Iris pigment epithelial cell (primary cell): ENCODE data around the gene STRIP1.

Experiments
- DNase-seq: peaks from one replicate; pipeline ENCODE4 v3.0.0-alpha.2; 2011; ENCODE audit warnings: low read depth

The STRIP1 gene, protein sequence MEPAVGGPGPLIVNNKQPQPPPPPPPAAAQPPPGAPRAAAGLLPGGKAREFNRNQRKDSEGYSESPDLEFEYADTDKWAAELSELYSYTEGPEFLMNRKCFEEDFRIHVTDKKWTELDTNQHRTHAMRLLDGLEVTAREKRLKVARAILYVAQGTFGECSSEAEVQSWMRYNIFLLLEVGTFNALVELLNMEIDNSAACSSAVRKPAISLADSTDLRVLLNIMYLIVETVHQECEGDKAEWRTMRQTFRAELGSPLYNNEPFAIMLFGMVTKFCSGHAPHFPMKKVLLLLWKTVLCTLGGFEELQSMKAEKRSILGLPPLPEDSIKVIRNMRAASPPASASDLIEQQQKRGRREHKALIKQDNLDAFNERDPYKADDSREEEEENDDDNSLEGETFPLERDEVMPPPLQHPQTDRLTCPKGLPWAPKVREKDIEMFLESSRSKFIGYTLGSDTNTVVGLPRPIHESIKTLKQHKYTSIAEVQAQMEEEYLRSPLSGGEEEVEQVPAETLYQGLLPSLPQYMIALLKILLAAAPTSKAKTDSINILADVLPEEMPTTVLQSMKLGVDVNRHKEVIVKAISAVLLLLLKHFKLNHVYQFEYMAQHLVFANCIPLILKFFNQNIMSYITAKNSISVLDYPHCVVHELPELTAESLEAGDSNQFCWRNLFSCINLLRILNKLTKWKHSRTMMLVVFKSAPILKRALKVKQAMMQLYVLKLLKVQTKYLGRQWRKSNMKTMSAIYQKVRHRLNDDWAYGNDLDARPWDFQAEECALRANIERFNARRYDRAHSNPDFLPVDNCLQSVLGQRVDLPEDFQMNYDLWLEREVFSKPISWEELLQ

DNA sequence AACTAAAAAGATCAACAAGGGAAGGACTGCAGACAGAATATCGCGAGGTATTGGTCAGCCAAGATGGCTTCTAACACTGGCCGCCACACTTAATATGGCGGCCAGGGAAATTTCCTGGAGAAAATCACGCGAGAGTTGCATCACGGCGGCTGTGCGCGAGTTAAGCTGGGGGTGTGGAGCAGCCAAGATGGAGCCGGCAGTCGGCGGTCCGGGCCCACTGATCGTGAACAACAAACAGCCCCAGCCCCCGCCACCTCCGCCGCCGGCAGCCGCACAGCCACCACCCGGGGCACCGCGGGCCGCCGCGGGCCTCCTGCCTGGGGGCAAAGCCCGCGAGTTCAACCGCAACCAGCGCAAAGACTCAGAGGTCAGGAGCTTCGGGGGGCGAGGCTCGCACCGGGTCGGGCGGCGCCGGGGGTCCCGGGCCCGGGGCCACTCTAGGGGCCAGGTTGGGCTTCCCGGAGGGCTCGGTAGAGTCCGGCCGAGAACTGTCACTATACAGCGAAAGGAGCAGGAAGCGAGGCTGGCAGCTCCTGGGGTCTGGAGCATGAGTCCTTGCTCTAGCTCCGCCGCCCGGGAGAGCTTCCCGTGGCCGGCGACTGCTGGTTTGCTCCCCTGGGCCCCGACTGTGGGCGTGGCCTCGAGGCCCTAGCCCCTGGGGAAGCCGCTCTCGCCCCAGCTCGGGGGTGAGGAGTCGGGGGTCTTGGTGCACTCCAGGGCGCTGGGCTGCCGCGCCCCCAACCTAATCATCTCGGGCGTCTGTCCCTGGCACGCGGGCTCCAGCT lies at the start of gene STRIP1:
Gene STRIP1, plus strand, starts transcription at position 174 of the 785 bp plus-strand sequence. Its CDS starts 14 bp downstream, at position 188.
- peak; percentile 97 for DNase-seq

DNA sequence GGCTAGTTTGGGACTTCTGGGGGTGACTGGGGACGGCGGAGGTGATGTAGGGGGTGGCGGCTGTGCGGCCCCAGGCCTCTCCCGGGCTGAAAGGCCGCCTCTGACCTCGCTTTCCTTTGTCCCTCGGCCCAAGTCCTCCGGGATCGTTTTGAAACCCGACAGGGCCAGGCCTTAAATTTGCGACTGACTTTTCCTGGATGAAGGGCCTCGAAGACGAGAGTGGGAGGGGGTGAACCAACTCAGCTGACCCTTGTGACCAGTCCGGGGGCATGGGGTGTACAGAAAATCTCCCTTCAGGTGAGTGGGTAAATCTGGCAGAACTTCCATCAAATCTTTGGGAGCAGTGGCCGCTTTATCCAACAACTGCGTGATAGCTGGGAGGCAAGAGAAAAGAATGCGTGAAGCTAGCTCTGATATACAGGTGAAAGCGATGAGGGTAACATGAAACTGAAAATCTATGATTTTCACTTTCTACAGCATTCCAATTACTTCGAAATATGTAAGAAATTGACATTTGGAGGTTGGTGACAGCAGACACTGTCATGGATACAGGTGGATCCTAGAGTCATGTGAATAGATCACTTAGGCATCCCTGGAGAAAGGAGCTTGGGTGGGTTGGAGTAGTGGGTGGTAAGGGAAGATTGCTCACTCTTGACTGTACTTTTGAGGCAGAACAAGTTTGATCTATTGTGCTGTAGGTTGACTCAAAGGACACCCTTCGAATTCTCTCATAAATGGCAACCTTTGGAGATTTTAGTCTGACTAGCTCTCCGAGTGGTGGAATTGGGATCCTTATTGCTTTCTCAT lies 49.0 kb upstream of the STRIP1 start:
- no peak for DNase-seq

DNA sequence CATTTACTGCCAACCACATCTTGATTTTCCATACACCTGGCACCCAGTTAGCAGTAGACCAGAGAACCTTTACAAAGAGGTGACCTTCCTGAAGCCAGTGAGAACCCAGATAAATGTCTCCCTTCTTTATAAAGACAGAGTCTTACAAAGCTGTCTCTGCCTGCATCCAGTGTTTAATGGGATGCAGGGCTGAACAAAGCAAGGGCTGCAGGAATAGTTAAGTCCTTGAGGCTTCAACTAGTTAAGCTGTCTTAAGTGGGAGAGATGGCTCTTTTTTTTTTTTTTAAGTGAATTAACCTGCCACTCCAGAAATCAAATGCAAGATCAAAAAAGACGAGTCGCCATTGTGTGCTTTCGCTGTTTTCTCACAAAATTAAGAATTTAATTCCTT lies 48.4 kb upstream of the STRIP1 start:
- no peak for DNase-seq

DNA sequence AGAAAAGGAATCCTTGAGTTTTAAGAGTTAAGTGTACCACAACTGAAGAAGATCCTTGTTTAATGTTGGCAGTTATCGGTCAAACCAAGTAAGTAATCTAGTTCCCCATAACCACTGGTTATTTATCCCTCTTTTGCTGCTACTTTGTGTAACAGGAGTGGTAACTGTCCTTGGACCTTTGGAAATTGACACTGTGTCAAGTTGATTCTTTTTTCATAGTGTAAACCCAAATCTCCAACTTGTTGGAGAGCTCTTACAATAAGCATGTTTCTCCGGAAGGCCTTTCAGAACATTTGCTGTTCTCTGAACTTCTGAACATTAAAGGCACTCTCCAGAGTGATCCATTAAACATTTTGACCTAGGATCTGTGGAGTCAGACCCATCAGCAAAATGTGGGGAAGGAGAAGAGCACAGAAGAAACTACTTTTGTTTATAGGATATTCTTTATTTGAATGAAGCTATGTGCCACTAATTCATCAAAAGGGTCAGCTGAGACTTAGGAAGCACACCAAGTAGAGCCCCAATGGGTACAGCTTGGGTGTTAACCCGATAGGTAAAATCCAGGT lies 46.0 kb upstream of the STRIP1 start:
- DNase-seq: no peak

DNA sequence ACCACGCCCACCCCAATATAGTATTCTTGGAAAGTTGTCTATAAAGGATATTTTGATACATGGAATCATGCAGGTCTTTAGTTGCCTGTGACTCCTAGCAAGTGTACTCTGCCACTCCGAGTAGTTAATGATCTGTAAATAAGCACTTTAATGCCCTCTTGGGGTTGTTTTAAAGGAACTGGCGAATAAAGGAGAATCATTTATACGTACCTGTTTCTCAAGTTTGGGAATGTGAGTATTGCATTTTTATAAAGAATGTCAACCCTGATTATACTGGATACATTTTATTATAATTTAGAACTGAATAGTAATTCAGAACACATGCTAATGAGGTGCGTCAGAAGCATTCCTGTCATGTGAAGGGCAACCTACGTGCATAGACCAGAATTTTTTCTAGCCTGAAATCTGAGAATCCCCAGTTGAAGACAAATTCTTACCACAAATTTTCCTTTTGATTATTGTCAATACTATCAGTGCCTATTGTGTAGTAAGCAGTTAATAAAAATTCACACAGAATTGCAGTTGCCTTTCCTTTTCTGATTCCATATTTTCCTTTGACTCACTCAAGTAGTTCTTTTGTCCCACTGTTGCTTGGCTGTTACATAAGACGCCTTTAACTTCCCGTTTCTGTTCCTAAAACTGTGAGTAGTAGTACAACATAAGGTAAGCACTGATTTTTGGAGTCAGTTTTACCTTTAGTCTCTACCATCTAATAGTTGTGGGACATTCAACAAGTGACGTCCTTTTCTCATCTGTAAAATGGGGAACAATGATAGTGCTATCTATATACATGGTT lies 44.7 kb upstream of the STRIP1 start:
- no peak for DNase-seq

DNA sequence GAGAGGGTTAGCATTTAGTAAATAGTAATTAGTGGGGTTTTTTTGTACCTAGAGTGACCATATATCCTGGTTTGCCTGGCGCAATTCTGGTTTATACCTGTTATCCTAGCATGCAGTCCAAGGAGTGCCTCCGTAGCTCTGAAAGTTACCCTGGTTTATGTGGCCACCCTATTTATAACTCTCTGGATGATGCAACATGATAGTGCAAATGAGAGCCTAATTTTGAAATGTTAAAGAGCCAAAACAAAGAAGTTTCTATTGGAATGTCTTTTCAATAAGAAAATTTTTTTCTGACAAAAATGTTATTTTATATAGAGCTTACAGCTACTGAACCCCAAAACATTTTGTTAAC lies 44.1 kb upstream of the STRIP1 start:
- no peak for DNase-seq

DNA sequence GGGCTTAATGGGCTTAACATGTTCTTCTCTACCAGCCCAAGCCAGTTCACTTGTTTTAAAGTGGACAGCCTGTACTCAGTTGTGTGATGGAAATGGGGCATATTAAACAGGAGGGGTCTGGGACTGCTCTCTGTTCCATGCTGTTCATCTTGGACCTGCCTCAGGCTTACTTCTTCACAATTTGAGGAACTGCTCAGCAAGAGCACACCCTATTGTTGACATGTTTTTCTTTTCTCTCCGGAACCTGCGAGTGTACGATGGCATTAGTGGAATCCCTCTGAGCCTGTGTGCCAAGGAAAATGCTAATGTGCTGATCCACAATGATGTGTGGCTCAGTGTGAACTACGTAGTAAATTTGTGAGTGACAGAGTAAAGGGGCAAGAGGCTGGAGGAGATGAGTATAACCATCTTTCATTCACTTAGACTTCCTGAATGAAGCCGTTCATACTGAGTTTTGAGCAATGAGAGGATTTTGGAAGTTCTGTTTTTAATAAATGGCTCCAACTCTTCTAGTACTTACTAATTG lies 43.0 kb upstream of the STRIP1 start:
- DNase-seq: no peak

DNA sequence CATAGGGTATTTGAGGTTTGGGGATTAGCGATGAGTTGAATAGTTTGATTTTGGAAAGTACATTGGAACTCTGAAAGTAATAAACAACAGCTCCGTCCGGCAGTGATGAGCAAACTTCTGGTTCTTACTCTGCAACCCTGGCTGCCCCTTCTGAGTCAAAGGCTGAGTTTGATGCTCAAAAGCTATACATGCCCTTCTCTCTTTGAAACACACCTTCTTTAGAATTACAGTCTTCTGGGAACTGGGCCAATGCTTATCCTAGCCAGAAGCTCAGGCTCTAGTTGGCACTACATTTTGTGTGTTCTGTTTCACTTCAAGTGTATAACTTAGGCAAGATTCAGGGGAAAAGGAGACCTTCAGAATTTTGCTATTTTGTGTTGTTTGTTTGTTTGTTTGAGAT lies 40.5 kb upstream of the STRIP1 start:
- peak; percentile 62 for DNase-seq

DNA sequence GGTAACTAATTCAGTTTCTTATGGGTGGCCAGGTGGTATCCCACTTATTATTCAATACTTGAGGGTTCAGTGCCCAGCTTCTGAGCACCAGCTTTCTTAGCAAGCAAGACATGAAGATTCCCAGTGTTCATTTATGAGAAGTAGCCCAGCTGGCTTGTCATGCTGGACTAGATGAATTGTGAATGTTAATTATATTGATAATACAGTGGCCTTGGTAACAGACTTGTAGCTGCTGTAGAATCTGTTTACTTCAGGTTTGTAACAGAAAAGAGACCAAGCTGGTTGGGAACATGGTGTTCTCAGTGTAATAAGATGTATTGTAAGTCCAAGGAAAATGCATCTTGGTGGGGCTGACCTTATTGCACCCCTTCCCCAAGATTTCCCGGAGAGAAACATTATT lies 39.8 kb upstream of the STRIP1 start:
- no peak for DNase-seq

DNA sequence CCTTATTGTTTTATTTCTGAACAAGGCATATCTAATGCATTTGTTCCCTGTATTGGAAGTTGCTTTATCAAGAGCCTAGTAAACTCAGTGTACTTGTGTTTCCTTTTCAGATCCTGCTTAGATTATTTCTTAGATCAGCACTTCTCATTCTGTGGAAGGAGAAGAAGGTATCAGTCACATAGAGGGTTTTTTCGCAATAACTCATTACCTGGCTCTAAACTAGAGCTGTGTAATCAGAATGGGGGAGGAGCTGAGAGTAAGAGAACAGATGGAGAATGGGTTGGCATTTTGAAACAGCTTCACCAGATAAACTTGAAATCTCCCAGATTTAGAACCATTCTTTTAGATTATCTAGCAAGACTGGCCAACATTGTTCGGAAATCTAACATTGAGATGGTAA lies 38.9 kb upstream of the STRIP1 start:
- DNase-seq: no peak

DNA sequence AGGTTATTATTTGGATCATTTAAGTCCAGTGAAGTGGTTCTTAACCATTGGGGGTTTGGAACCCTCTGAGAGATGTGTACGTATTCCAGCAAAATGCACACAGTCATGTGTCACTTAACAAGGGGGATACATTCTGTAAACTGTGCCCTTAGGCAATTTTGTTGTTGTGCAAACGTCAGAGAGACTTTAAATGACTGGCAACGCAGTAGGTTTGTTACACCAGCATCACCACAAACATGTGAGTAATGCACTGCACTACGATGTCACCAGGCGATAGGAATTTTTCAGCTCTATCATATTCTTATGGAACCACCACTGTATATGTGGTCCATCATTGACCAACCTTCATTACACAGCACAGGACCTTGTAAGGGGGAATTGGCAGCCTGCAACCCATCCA lies 37.9 kb upstream of the STRIP1 start:
- peak; percentile 91 for DNase-seq

DNA sequence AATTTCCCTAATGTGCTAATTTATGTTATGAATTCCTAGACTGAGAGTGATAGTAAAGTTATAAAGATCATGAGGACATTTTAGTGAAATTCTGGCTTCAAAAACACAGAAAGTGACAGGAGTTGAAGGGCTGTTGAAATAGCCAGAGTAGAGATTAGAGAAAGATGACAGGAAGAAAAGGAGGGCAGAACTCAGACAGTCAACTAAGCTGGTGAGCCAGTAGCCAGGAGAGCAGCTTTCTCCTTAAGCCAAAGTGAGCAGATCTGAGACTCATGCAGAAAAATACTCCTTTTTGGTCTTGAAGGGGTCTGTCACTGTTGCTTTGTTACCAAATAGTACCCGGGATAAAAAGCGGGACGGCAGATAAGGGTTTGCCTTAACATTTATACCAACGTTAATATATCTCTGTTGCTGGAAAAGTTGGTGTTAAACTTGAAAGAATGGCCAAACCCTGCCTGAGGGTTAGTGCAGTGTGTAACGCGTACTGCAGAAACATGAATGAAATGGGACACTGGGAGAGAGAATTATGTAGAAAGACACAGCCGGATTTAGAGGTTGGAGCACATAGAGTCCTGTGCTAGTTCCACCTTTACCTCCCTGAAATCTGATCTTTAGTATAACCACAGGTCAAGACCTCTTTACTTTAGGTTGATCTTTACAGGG lies 37.1 kb upstream of the STRIP1 start:
- no peak for DNase-seq

DNA sequence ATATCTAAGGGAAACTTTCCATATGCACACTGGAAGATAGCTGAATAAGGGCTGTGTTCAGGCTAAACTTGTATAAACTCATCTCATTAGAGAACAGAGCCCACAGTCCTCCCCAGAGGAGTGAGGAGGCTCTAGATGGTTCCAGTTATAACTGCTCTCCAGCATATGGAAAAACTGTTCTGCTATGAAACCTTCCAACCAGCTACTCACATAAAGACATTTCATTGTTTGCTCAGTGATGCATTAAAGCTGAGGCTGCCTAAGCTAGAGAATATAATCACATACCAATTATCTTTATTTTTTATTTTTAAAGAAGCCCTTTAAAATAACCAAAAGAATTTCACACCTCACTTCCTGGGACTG lies 36.6 kb upstream of the STRIP1 start:
- no peak for DNase-seq

DNA sequence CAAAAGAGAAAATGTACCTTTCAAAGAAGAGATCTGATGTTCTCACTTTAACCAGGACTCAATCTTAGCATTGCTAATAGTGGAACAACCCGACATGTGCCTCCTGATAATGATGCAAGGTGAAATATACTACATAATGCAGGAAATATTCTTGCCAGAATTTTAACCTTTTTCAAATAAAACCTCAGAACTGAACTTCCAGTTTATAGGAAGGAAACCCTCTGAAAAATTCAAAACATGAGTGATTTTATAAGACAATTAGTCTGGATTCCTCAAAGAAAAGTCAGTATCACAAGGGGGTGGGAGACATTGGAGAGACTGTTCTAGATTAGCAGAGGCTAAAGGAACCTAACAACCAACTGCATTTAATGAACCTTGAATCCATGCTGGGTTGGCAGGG lies 31.7 kb upstream of the STRIP1 start:
- no peak for DNase-seq

DNA sequence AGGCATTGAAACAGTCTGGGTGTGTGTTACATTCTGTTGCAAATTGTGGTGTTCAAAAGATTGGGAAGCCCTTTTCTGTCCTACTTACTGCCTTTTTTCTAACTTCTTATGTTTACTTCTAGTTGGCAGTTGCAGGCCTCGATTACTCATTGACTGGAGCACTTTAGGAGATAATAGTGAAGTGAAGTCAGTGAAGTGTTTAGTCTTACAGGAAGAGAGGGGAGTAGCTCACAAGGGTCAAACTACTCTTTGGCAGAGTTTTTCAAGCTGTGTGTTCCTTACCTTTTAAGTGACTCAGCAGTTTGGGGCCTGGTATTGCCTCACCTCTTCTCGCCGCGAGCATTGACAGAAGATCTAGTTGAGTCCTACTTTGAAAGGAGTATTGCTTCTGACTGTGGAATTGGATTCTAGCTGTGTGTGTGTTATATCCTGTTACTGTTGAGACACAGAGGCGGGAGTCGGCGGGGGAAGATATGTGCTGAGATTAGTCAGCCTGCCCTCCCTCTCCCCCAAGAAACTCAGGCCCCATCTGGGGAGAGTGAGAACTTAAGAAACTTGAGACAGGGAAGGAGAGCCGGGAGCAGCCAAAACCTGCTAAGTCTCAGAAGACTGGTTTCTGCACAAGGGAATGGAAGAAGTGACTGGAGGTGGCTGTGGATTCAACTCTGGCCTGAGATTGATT lies 30.5 kb upstream of the STRIP1 start:
- DNase-seq: peak; percentile 100

DNA sequence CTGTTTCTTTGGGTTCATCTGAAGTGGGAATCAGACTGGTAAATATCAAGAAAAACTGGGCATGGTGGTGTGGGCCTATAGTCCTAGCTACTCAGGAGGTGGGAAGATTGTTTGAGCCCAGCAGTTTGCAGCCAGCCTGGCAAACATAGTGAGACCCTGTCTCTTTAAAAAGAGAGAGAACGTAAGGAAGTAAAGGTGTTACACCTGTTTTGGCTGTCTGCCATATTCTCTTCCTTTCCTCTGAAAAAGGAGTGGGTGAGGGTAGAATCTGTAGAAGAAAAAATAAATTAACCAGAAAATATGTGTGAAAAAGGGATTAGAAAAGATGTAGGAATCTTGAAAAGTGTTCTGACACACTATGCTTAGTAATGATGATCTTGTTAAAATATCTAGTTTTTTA lies 29.8 kb upstream of the STRIP1 start:
- DNase-seq: no peak

DNA sequence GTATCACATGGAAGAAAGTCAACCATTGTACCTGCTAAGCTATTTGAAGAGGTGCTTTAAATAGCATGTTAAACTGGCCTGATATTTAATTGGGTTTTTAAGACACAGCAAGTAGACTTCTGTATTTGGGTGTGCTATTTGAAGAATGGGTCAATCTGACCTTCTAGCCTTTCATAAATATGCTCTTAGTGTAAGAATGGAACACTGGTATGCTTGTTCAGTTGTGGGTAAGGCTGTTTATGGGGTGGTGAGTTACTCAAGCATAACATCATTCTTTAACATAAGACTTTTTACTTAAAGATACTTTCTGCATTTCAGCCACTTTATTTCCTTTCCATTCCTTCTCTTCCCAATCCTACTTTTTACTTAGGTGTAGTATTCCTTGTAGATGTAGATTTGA lies 28.5 kb upstream of the STRIP1 start:
- DNase-seq: peak; percentile 76

DNA sequence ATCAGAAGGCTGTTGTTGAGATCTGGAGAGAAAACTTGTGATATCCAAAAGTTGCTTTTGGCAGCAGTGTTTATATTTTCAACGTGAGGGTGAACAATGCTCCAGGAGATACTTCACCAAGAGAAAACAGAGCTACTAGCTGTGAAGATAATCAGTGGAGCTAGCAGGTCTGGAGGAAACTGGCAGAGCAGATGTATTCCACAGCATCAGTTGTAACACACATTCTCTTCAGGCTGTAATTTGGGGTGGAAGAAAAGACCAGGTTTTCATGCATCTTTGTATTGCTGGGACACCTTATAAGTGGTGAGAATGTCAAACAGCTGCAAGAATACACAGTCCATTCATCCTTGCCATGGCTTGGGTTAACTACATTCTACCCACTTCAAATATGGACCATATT lies 27.9 kb upstream of the STRIP1 start:
- DNase-seq: no peak
